Measurements from ENCODE around the gene CPTP.

The CPTP gene

GRCh38 chr1:1284221-1285101 lies 40.1 kb upstream of the CPTP start:
- no peak overlapping the region for H3K4me3 ChIP-seq (ENCODE audit: low read length)
- no peaks in the 10 kb centered on the region for H3K27me3 ChIP-seq (ENCODE audit: control insufficient read depth, low read length)
- H3K79me2 ChIP-seq (ENCODE audit: control insufficient read depth, low read length) = no peaks in the 10 kb centered on the region
- H3F3A ChIP-seq (ENCODE audit: control insufficient read depth, insufficient read depth) = no peaks in the 10 kb centered on the region
- TF ChIP-seq EZH2phosphoT487 (IDR thresholded peaks at IDR 0.05; ENCODE audit: borderline replicate concordance, low read length) = no peak
- TF ChIP-seq CTCF (IDR thresholded peaks at IDR 0.05; ENCODE audit: low read depth, low read length, poor library complexity, severe bottlenecking) = no peak
- no peaks in the 10 kb centered on the region; the same call in 1 of the 2 replicates for H3K9me3 ChIP-seq (ENCODE audit: control insufficient read depth, insufficient read depth, low read length)
- H4K20me1 ChIP-seq (ENCODE audit: control insufficient read depth, insufficient read depth, low read depth, low read length) = no peaks in the 10 kb centered on the region
- H3K4me1 ChIP-seq (ENCODE audit: control insufficient read depth, low read length) = no peaks in the 10 kb centered on the region
- no peaks in the 10 kb centered on the region for H3K9me2 ChIP-seq (replicated peaks; ENCODE audit: control insufficient read depth, low read length)
- no peak overlapping the region for H3K4me2 ChIP-seq (ENCODE audit: low read length)
- H3K36me3 ChIP-seq (ENCODE audit: control insufficient read depth, low read length) = no peaks in the 10 kb centered on the region
- no peak overlapping the region for H3K27ac ChIP-seq (ENCODE audit: low read depth, low read length)

- no peaks in the 10 kb centered on the region for H3F3A ChIP-seq (ENCODE audit: control insufficient read depth, insufficient read depth)
- no peaks in the 10 kb centered on the region for H3K9me2 ChIP-seq (replicated peaks; ENCODE audit: control insufficient read depth, low read length)
- no peaks in the 10 kb centered on the region for H4K20me1 ChIP-seq (ENCODE audit: control insufficient read depth, insufficient read depth, low read depth, low read length)
- H3K79me2 ChIP-seq (ENCODE audit: control insufficient read depth, low read length) = no peaks in the 10 kb centered on the region
- no peaks in the 10 kb centered on the region; the same call in 1 of the 2 replicates for H3K9me3 ChIP-seq (ENCODE audit: control insufficient read depth, insufficient read depth, low read length)
- H3K4me1 ChIP-seq (ENCODE audit: control insufficient read depth, low read length) = no peaks in the 10 kb centered on the region
- no peak for TF ChIP-seq EZH2phosphoT487 (IDR thresholded peaks at IDR 0.05; ENCODE audit: borderline replicate concordance, low read length)
- no peak for TF ChIP-seq CTCF (IDR thresholded peaks at IDR 0.05; ENCODE audit: low read depth, low read length, poor library complexity, severe bottlenecking)
- H3K36me3 ChIP-seq (ENCODE audit: control insufficient read depth, low read length) = no peaks in the 10 kb centered on the region
- H3K4me2 ChIP-seq (ENCODE audit: low read length) = no peak overlapping the region
- H3K4me3 ChIP-seq (ENCODE audit: low read length) = no peak overlapping the region
- H3K27me3 ChIP-seq (ENCODE audit: control insufficient read depth, low read length) = no peaks in the 10 kb centered on the region
- H3K27ac ChIP-seq (ENCODE audit: low read depth, low read length) = no peak overlapping the region
Observed at GRCh38 chr1:1285102-1285571, 39.5 kb upstream of the CPTP start.

GRCh38 chr1:1285611-1286311 lies 38.8 kb upstream of the CPTP start:
- Histone ChIP-seq H3K9me3 (ENCODE audit: control insufficient read depth, insufficient read depth, low read length) (no peaks in the 10 kb centered on the region; the same call in 1 of the 2 replicates), H3K27me3 (ENCODE audit: control insufficient read depth, low read length) (no peaks in the 10 kb centered on the region), H3K4me3 (ENCODE audit: low read length) (no peak overlapping the region), H3K79me2 (ENCODE audit: control insufficient read depth, low read length) (no peaks in the 10 kb centered on the region), H3K4me2 (ENCODE audit: low read length) (no peak overlapping the region), H3K9me2 (replicated peaks; ENCODE audit: control insufficient read depth, low read length) (no peaks in the 10 kb centered on the region), H3F3A (ENCODE audit: control insufficient read depth, insufficient read depth) (no peaks in the 10 kb centered on the region), H3K27ac (ENCODE audit: low read depth, low read length) (no peak overlapping the region), H3K4me1 (ENCODE audit: control insufficient read depth, low read length) (no peaks in the 10 kb centered on the region), H4K20me1 (ENCODE audit: control insufficient read depth, insufficient read depth, low read depth, low read length) (no peaks in the 10 kb centered on the region), H3K36me3 (ENCODE audit: control insufficient read depth, low read length) (no peaks in the 10 kb centered on the region)
- TF ChIP-seq CTCF (IDR thresholded peaks at IDR 0.05; ENCODE audit: low read depth, low read length, poor library complexity, severe bottlenecking) = no peak
- no peak for TF ChIP-seq EZH2phosphoT487 (IDR thresholded peaks at IDR 0.05; ENCODE audit: borderline replicate concordance, low read length)

All from DOHH2 (cell line).